ENCODE measurements around the gene GIMAP5. TPM values are rescaled to one million over a fixed set of nuclear protein-coding genes. Genes with fewer than 3 reads are reported as not detected.

GIMAP5 gene
- total RNA-seq, 1 experiment from 2014 or later = not detected

DNA sequence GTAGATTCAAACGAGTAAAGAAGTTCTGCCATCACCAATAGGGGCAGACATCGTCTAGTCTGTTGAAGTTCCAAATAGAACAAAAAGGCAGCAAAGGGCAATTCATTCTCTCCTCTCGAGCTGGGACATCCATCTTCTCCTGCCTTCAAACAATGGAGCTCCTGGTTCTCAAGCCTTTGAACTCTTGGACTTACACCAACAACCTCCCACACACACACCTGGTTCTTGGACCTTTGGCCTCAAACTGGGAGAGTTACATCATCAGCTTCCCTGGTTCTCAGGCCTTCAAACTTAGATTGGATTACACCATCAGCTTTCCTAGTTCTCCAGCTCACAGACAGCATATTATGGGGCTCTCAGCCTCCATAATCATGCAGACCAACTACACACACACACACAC lies 9.8 kb upstream of the GIMAP5 start:
- Histone ChIP-seq H3K4me1 (ENCODE audit: insufficient read depth, low read length) (no peaks in the 10 kb centered on the region), H3K14ac (ENCODE audit: insufficient read depth, low read length) (no peak overlapping the region), H3K79me1 (ENCODE audit: insufficient read depth, low read depth, low read length, poor library complexity, severe bottlenecking) (no peaks in the 10 kb centered on the region), H3K23ac (ENCODE audit: insufficient read length, low read depth, low read length) (no peak overlapping the region), H2BK20ac (ENCODE audit: low read depth, low read length, poor library complexity, severe bottlenecking) (no peak overlapping the region), H2AK5ac (ENCODE audit: insufficient read length, low read length) (no peak overlapping the region), H3K9me3 (ENCODE audit: control insufficient read depth, low read depth, low read length) (no peaks in the 10 kb centered on the region), H4K20me1 (ENCODE audit: control insufficient read depth, insufficient read depth, insufficient read length) (no peaks in the 10 kb centered on the region), H3K9ac (ENCODE audit: extremely low read depth, insufficient read length, low read length) (no peak overlapping the region), H4K5ac (ENCODE audit: insufficient read length, low read depth, low read length) (no peak overlapping the region), H2AFZ (ENCODE audit: low read length) (no peak overlapping the region), H3K27me3 (ENCODE audit: insufficient read depth, low read length) (peaks cover 22% of the 10 kb centered on the region), H2BK12ac (ENCODE audit: insufficient read length, low read depth, low read length) (no peak overlapping the region), H3K23me2 (ENCODE audit: insufficient read length, low read depth, low read length, poor library complexity, severe bottlenecking) (no peaks in the 10 kb centered on the region), H3K79me2 (ENCODE audit: insufficient read depth, low read length) (no peaks in the 10 kb centered on the region), H3K18ac (ENCODE audit: insufficient read length, low read depth, low read length) (no peak overlapping the region), H4K8ac (replicated peaks; ENCODE audit: insufficient read length, low read depth, low read length) (no peak overlapping the region), H2BK5ac (ENCODE audit: insufficient read length, low read length) (no peak overlapping the region), H4K91ac (ENCODE audit: insufficient read length, low read depth, low read length) (no peak overlapping the region), H3K4ac (ENCODE audit: low read depth, low read length) (no peak overlapping the region), H2BK120ac (ENCODE audit: low read depth, low read length, poor library complexity, severe bottlenecking) (no peak overlapping the region), H2BK15ac (ENCODE audit: low read depth, low read length) (no peak overlapping the region), H3K4me2 (ENCODE audit: insufficient read depth, insufficient read length, low read length) (no peak overlapping the region), H3K56ac (ENCODE audit: insufficient read length, low read depth, low read length) (no peak overlapping the region), H3K27ac (ENCODE audit: insufficient read length, low read depth, low read length) (no peak overlapping the region), H3T11ph (ENCODE audit: low read length) (no peak overlapping the region)
- Mint-ChIP-seq H3K36me3 (ENCODE audit: insufficient read depth in 1 of 3, low read depth in 3 of 3) (no peaks in the 10 kb centered on the region; a peak in 1 of 7 replicates), H3K9me3 (peaks cover 19 to 41% of the 10 kb centered on the region in 2 experiments), H3K27me3 (ENCODE audit: low read depth) (peaks cover 100% of the 10 kb centered on the region), H3K27ac (no peak overlapping the region), H3K4me1 (no peaks in the 10 kb centered on the region), H3K4me3 (no peak overlapping the region)
- DNase-seq = no peak
- TF ChIP-seq, protein P1, sequence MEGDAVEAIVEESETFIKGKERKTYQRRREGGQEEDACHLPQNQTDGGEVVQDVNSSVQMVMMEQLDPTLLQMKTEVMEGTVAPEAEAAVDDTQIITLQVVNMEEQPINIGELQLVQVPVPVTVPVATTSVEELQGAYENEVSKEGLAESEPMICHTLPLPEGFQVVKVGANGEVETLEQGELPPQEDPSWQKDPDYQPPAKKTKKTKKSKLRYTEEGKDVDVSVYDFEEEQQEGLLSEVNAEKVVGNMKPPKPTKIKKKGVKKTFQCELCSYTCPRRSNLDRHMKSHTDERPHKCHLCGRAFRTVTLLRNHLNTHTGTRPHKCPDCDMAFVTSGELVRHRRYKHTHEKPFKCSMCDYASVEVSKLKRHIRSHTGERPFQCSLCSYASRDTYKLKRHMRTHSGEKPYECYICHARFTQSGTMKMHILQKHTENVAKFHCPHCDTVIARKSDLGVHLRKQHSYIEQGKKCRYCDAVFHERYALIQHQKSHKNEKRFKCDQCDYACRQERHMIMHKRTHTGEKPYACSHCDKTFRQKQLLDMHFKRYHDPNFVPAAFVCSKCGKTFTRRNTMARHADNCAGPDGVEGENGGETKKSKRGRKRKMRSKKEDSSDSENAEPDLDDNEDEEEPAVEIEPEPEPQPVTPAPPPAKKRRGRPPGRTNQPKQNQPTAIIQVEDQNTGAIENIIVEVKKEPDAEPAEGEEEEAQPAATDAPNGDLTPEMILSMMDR (conservative IDR thresholded peaks at IDR 0.05) = no peak
- no CpG with 5 or more reads among the region's 3 CpGs for WGBS (ENCODE audit: extremely low coverage, insufficient read length, low lambda C conversion rate)
